ENCODE measurements around the gene U2AF1L4.

Gene U2AF1L4

GRCh38 chr19:35703343-35703742 is 41.9 kb downstream of the U2AF1L4 start:
- no peak for DNase-seq

DNA sequence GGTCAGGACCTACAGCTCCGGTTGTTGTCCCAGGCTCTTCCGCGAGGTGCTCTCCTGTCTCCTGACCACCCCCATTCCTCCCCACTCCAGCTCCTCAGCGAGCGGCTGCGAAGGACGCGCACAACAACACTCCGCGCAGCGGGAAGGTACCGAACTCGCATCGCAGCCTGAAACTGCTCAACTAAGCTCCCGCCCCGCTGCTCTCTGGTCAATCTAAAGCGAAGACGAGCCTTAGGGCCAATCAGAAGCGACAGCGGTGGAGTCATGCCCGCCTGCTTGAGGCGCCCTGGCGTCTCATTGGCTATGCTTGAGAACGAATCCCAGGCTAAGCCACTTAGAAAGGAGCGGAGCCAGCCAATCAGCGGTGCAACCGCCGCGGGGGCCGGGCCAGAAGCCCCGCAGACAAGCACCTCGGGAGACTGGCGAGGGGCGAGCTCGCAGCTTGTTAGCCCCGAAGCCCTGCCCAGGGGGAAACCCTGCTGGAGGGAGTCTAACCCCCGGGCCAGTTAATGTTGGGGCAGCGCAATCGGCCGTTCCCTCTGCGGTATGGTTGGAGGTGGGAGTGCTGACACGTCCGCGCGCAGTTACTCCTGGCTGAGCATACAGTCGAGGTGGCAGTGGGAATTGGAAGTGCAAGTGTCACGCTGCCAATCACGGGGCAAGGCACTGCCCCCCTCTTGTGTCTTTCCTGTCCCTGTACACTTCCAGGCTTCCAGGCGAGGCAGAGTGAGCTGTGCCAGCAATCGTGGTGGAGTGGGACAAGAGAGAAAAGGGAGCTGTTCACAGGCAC is 42.8 kb downstream of the U2AF1L4 start:
- peak; percentile 96 for DNase-seq

GRCh38 chr19:35696835-35697234 is 48.4 kb downstream of the U2AF1L4 start:
- DNase-seq, result no peak

DNA sequence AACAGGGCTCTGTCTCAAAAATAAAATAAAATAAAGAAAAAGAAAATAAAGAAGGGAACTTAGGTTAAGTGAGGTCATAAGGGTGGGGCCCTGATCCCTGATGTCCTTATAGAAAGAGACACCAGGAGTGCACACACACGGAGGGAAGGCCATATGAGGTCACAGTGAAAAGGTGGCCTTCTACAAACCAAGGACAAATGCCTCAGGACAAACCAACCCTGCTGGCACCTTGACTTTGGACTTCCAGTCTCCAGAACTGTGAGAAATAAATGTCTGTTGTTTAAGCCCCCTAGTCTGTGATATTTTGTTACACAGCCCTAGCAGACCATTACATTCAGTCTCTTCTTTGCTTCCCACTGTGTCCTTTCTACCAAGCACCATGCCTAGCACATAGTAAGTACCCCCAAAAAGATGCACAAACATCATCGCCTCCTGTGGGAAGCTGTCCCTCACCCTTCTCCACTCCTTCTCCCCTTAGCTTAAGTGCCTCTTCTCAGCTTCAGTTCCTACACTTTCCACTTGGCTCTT is 49.3 kb downstream of the U2AF1L4 start:
- no peak for DNase-seq

- DNase-seq, result peak; percentile 83
Measured at GRCh38 chr19:35693835-35694599, 51.2 kb downstream of the U2AF1L4 start.

- DNase-seq, result no peak
Measured at GRCh38 chr19:35693422-35693821, 51.8 kb downstream of the U2AF1L4 start.

Measured in retina (tissue), 1 donor.